NCI-H2107 treated with DMSO at 0.1 percent for 48 hours (cell line): ENCODE measurements around the gene MON1B.

ENCODE experiments used
- DNase-seq: peaks from one replicate; lab custom pipeline; 2025; ENCODE audit not compliant: unreplicated experiment; lab: John Stamatoyannopoulos, UW

The MON1B gene

GRCh38 chr16:77195411-77195810 is 4.4 kb downstream of the MON1B start:
- no peak for DNase-seq

- DNase-seq: no peak
Measured at GRCh38 chr16:77197747-77198146, 6.8 kb downstream of the MON1B start.

- no peak for DNase-seq
Measured at GRCh38 chr16:77199211-77199610, 8.2 kb downstream of the MON1B start, which contains the start of gene SYCE1L. SYCE1L (plus strand) TSS chr16:77199408; CDS start chr16:77199452, 44 bp downstream.

- DNase-seq: no peak
Measured at GRCh38 chr16:77206533-77206932, 15.5 kb downstream of the MON1B start.

GRCh38 chr16:77207030-77207429 is 16.0 kb downstream of the MON1B start:
- no peak for DNase-seq

- no peak for DNase-seq
Measured at GRCh38 chr16:77208382-77208781, 17.4 kb downstream of the MON1B start.

- peak; percentile 38 for DNase-seq
Measured at GRCh38 chr16:77211880-77212740, 21.1 kb downstream of the MON1B start.

GRCh38 chr16:77212741-77213541 is 22.0 kb downstream of the MON1B start:
- DNase-seq: no peak

GRCh38 chr16:77213542-77214106 is 22.6 kb downstream of the MON1B start:
- no peak for DNase-seq

- DNase-seq: no peak
Measured at GRCh38 chr16:77214411-77215138, 23.6 kb downstream of the MON1B start.

- no peak for DNase-seq
Measured at GRCh38 chr16:77219437-77219836, 28.4 kb downstream of the MON1B start.

- no peak for DNase-seq
Measured at GRCh38 chr16:77220427-77220826, 29.4 kb downstream of the MON1B start.

GRCh38 chr16:77221482-77221881 is 30.5 kb downstream of the MON1B start:
- no peak for DNase-seq

GRCh38 chr16:77223184-77223583 is 32.2 kb downstream of the MON1B start:
- DNase-seq: no peak

GRCh38 chr16:77225182-77225581 is 34.2 kb downstream of the MON1B start:
- no peak for DNase-seq

- DNase-seq: no peak
Measured at GRCh38 chr16:77227745-77228144, 36.8 kb downstream of the MON1B start.

- no peak for DNase-seq
Measured at GRCh38 chr16:77231047-77231446, 40.1 kb downstream of the MON1B start.

GRCh38 chr16:77233799-77234519 is 43.0 kb downstream of the MON1B start:
- DNase-seq: no peak

- no peak for DNase-seq
Measured at GRCh38 chr16:77234611-77235010, 43.6 kb downstream of the MON1B start.

- DNase-seq: peak; percentile 75
Measured at GRCh38 chr16:77236063-77236511, 45.1 kb downstream of the MON1B start.
